Chondrocyte (in vitro differentiated cells): ENCODE data around the gene PRDM10. TPM values are rescaled to one million over a fixed set of nuclear protein-coding genes. Genes with fewer than 3 reads are reported as not detected.
"Not testable (repeated sequence)": the region's sequence is repeated elsewhere in the genome, so short reads cannot be mapped to it uniquely, and the experiment has no call there.

ENCODE experiments used
- DNase-seq: peaks from one replicate; pipeline ENCODE4 v3.0.0; 2021; ENCODE audit warnings: mixed read lengths, low spot score
- H3K27ac Mint-ChIP-seq: one replicate; pipeline ENCODE4 v1.8.0; 2021; ENCODE audit warnings: mild to moderate bottlenecking, moderate library complexity, mixed read lengths; ENCODE audit not compliant: unreplicated experiment
- H3K27me3 Mint-ChIP-seq: 2 replicates; pipeline ENCODE4 v1.8.0; 2021; ENCODE audit warnings: low read depth, mixed read lengths
- H3K36me3 Mint-ChIP-seq: 2 replicates; pipeline ENCODE4 v1.8.0; 2021; ENCODE audit warnings: low read depth, mixed read lengths
- H3K4me1 Mint-ChIP-seq: 2 replicates; pipeline ENCODE4 v1.8.0; 2021; ENCODE audit warnings: low read depth, mild to moderate bottlenecking, mixed read lengths
- H3K4me3 Mint-ChIP-seq: one replicate; pipeline ENCODE4 v1.8.0; 2021; ENCODE audit warnings: mild to moderate bottlenecking, moderate library complexity, mixed read lengths; ENCODE audit not compliant: unreplicated experiment
- H3K9me3 Mint-ChIP-seq: 2 replicates; pipeline ENCODE4 v1.8.0; 2021; ENCODE audit warnings: low read depth, mixed read lengths
- CTCF ChIP-seq: fragments of 200-600 bp; sonication (generic); IDR thresholded peaks from 2 replicates; pipeline ENCODE4 v1.5.0; 2021; ENCODE audit warnings: antibody characterized with exemption, mild to moderate bottlenecking, moderate library complexity
- total RNA-seq: library from RNA; stranded (reverse); gene quantifications from 3 replicates; pipeline ENCODE4 v1.2.1, GENCODE V29; 2021

The PRDM10 gene
- total RNA-seq, 1 donor from 2014 or later = 8.2 TPM

GRCh38 chr11:129973068-129973467, 29.6 kb downstream of the PRDM10 start:
- no peaks in the 10 kb centered on the region for H3K9me3 Mint-ChIP-seq
- H3K27ac Mint-ChIP-seq = no peak overlapping the region
- no peak for TF ChIP-seq CTCF
- no peaks in the 10 kb centered on the region for H3K27me3 Mint-ChIP-seq
- no peak for DNase-seq
- peaks cover 2% of the 10 kb centered on the region for H3K36me3 Mint-ChIP-seq
- H3K4me1 Mint-ChIP-seq = peaks cover 16% of the 10 kb centered on the region
- no peak overlapping the region for H3K4me3 Mint-ChIP-seq

GRCh38 chr11:129972611-129973010, 30.0 kb downstream of the PRDM10 start:
- Mint-ChIP-seq H3K4me1 (peaks cover 16% of the 10 kb centered on the region), H3K27ac (no peak overlapping the region), H3K4me3 (no peak overlapping the region), H3K27me3 (no peaks in the 10 kb centered on the region), H3K36me3 (peaks cover 2% of the 10 kb centered on the region), H3K9me3 (no peaks in the 10 kb centered on the region)
- TF ChIP-seq CTCF = no peak
- DNase-seq = no peak

- peaks cover 16% of the 10 kb centered on the region for H3K4me1 Mint-ChIP-seq
- H3K27me3 Mint-ChIP-seq, H3K9me3 Mint-ChIP-seq, H3K27ac Mint-ChIP-seq, H3K36me3 Mint-ChIP-seq, H3K4me3 Mint-ChIP-seq, DNase-seq: not testable (repeated sequence)
Measured at GRCh38 chr11:129971856-129972255, 30.8 kb downstream of the PRDM10 start.

- H3K9me3 Mint-ChIP-seq = no peaks in the 10 kb centered on the region
- no peak overlapping the region for H3K27ac Mint-ChIP-seq
- no peak for DNase-seq
- TF ChIP-seq CTCF = no peak
- no peaks in the 10 kb centered on the region for H3K27me3 Mint-ChIP-seq
- peaks cover 2% of the 10 kb centered on the region for H3K36me3 Mint-ChIP-seq
- H3K4me3 Mint-ChIP-seq = no peak overlapping the region
- peaks cover 22% of the 10 kb centered on the region for H3K4me1 Mint-ChIP-seq
Measured at GRCh38 chr11:129969920-129970319, 32.7 kb downstream of the PRDM10 start.

- H3K4me3 Mint-ChIP-seq = no peak overlapping the region
- H3K27me3 Mint-ChIP-seq = no peaks in the 10 kb centered on the region
- H3K36me3 Mint-ChIP-seq = peaks cover 2% of the 10 kb centered on the region
- H3K27ac Mint-ChIP-seq = no peak overlapping the region
- DNase-seq = no peak
- H3K4me1 Mint-ChIP-seq = peaks cover 12% of the 10 kb centered on the region
- no peak for TF ChIP-seq CTCF
- no peaks in the 10 kb centered on the region for H3K9me3 Mint-ChIP-seq
Measured at GRCh38 chr11:129968591-129969419, 33.8 kb downstream of the PRDM10 start.

- Mint-ChIP-seq H3K9me3 (no peaks in the 10 kb centered on the region), H3K27ac (no peak overlapping the region), H3K4me1 (peaks cover 11% of the 10 kb centered on the region), H3K4me3 (no peak overlapping the region), H3K36me3 (peaks cover 2% of the 10 kb centered on the region), H3K27me3 (no peaks in the 10 kb centered on the region)
- TF ChIP-seq CTCF = no peak
- DNase-seq = no peak
Measured at GRCh38 chr11:129967996-129968395, 34.6 kb downstream of the PRDM10 start.
